Loucy (cell line): ENCODE measurements around the gene CYP3A5.

Source experiments
- H2AFZ ChIP-seq: fragments of 200-600 bp; sonication (generic); 2 replicates; pipeline ENCODE4 v1.6.0; 2016; ENCODE audit warnings: antibody characterized with exemption, mild to moderate bottlenecking, low read length, moderate library complexity
- H3F3A ChIP-seq: fragments of 200-600 bp; 2 replicates; pipeline ENCODE4 v1.6.0; 2016; ENCODE audit warnings: antibody characterized with exemption, low read depth, mild to moderate bottlenecking
- H3K27me3 ChIP-seq: fragments of 200-600 bp; sonication (generic); 2 replicates; pipeline ENCODE4 v1.6.1; 2014; ENCODE audit warnings: low read length, mild to moderate bottlenecking; ENCODE audit not compliant: insufficient read depth, poor library complexity, severe bottlenecking
- H3K36me3 ChIP-seq: fragments of 200-600 bp; sonication (generic); 2 replicates; pipeline ENCODE4 v1.6.1; 2016; ENCODE audit warnings: low read length; ENCODE audit not compliant: insufficient read depth
- H3K4me1 ChIP-seq: fragments of 200-600 bp; sonication (generic); 2 replicates; pipeline ENCODE4 v1.5.1; 2014; ENCODE audit warnings: low read length, mild to moderate bottlenecking; ENCODE audit not compliant: insufficient read depth, poor library complexity, severe bottlenecking
- H3K4me2 ChIP-seq: fragments of 200-600 bp; sonication (generic); 2 replicates; pipeline ENCODE4 v1.6.0; 2014; ENCODE audit warnings: antibody characterized with exemption, low read length, low read depth, mild to moderate bottlenecking; ENCODE audit not compliant: poor library complexity, severe bottlenecking
- H3K4me3 ChIP-seq: fragments of 200-600 bp; sonication (generic); 2 replicates; pipeline ENCODE4 v1.5.1; 2014; ENCODE audit warnings: low read length, mild to moderate bottlenecking, mixed read lengths; ENCODE audit not compliant: poor library complexity, severe bottlenecking
- H3K79me2 ChIP-seq: fragments of 200-600 bp; sonication (generic); 2 replicates; pipeline ENCODE4 v1.6.1; 2014; ENCODE audit warnings: low read length; ENCODE audit not compliant: insufficient read depth
- H3K9ac ChIP-seq: fragments of 200-600 bp; sonication (generic); 2 replicates; pipeline ENCODE4 v1.6.0; 2014; ENCODE audit warnings: mild to moderate bottlenecking, low read depth, low read length, moderate library complexity; ENCODE audit not compliant: poor library complexity, severe bottlenecking
- H3K9me2 ChIP-seq: fragments of 200-600 bp; sonication (generic); replicated peaks from 2 replicates; pipeline ENCODE4 v1.6.1; 2016; ENCODE audit warnings: low read depth, low read length, mixed read lengths
- H3K9me3 ChIP-seq: fragments of 200-600 bp; sonication (generic); 2 replicates; pipeline ENCODE4 v1.6.1; 2014; ENCODE audit warnings: mild to moderate bottlenecking, antibody characterized with exemption, low read length, low read depth; ENCODE audit not compliant: insufficient read depth
- H4K20me1 ChIP-seq: fragments of 200-600 bp; sonication (generic); 2 replicates; pipeline ENCODE4 v1.6.0; 2014; ENCODE audit warnings: antibody characterized with exemption, low read length, mild to moderate bottlenecking; ENCODE audit not compliant: insufficient read depth, poor library complexity, severe bottlenecking
- CTCF ChIP-seq: fragments of 200-600 bp; sonication (generic); conservative IDR thresholded peaks from 2 replicates; pipeline ENCODE4 v1.5.1; 2014; ENCODE audit warnings: mild to moderate bottlenecking, antibody characterized with exemption, low read length
- EZH2phosphoT487 ChIP-seq: fragments of 200-600 bp; IDR thresholded peaks from 2 replicates; pipeline ENCODE4 v1.6.1; 2018; ENCODE audit warnings: antibody characterized with exemption, mild to moderate bottlenecking, moderate library complexity, borderline replicate concordance

Gene CYP3A5

GRCh38 chr7:99709838-99710578 is 30.2 kb upstream of the CYP3A5 start:
- Histone ChIP-seq H3K9me3 (peaks cover 6% of the 10 kb centered on the region; the same call in 1 of the 2 replicates), H3K4me1 (no peaks in the 10 kb centered on the region), H3K9ac (no peak overlapping the region), H3K4me2 (no peak overlapping the region), H3K36me3 (peaks cover 14% of the 10 kb centered on the region), H3K79me2 (no peaks in the 10 kb centered on the region), H3K9me2 (no peaks in the 10 kb centered on the region), H3K27me3 (no peaks in the 10 kb centered on the region), H3K4me3 (no peak overlapping the region), H4K20me1 (no peaks in the 10 kb centered on the region), H3F3A (no peaks in the 10 kb centered on the region), H2AFZ (no peak overlapping the region)
- TF ChIP-seq EZH2phosphoT487 (no peak), CTCF (no peak)

- no peaks in the 10 kb centered on the region for H3K4me1 ChIP-seq
- H3K4me2 ChIP-seq: no peak overlapping the region
- no peak for TF ChIP-seq EZH2phosphoT487
- TF ChIP-seq CTCF: no peak
These were observed 29.5 kb upstream of the CYP3A5 start for GRCh38 chr7:99709260-99709659.

GRCh38 chr7:99707096-99707495 is 27.3 kb upstream of the CYP3A5 start:
- H2AFZ ChIP-seq: no peak overlapping the region
- no peaks in the 10 kb centered on the region for H4K20me1 ChIP-seq
- H3K9me3 ChIP-seq: peaks cover 6% of the 10 kb centered on the region; the same call in 1 of the 2 replicates
- no peak overlapping the region for H3K4me2 ChIP-seq
- no peak overlapping the region for H3K4me3 ChIP-seq
- no peaks in the 10 kb centered on the region for H3K79me2 ChIP-seq
- TF ChIP-seq EZH2phosphoT487 (no peak), CTCF (no peak)
- peaks cover 14% of the 10 kb centered on the region for H3K36me3 ChIP-seq
- no peaks in the 10 kb centered on the region for H3F3A ChIP-seq
- no peaks in the 10 kb centered on the region for H3K9me2 ChIP-seq
- no peaks in the 10 kb centered on the region for H3K27me3 ChIP-seq
- no peaks in the 10 kb centered on the region for H3K4me1 ChIP-seq
- no peak overlapping the region for H3K9ac ChIP-seq

More at GRCh38 chr7:99709260-99709659, 29.5 kb upstream of the CYP3A5 start:
- no peak overlapping the region for H3K4me3 ChIP-seq
- peaks cover 14% of the 10 kb centered on the region for H3K36me3 ChIP-seq
- peaks cover 6% of the 10 kb centered on the region; the same call in 1 of the 2 replicates for H3K9me3 ChIP-seq
- H3K27me3 ChIP-seq: no peaks in the 10 kb centered on the region
- H3K79me2 ChIP-seq: no peaks in the 10 kb centered on the region
- H2AFZ ChIP-seq: no peak overlapping the region
- no peaks in the 10 kb centered on the region for H3F3A ChIP-seq
- H3K9me2 ChIP-seq: no peaks in the 10 kb centered on the region
- H3K9ac ChIP-seq: no peak overlapping the region
- no peaks in the 10 kb centered on the region for H4K20me1 ChIP-seq
